Activated T-helper 1 cell treated with anti-CD3 and anti-CD28 coated beads, Interleukin-12 subunit alpha, Interleukin-12 subunit beta, Interleukin-2, Interleukin-4 antibody, amounts not matched to agents 30 ng/mL and 10 ng/mL and 1 ng/mL, durations not matched to agents 14 hours and 24 hours and 36 hours (primary cell): Measurements from ENCODE around the gene LTV1. TPM values are rescaled to one million over a fixed set of nuclear protein-coding genes. Genes with fewer than 3 reads are reported as not detected.
"Not testable (repeated sequence)": the region's sequence is repeated elsewhere in the genome, so short reads cannot be mapped to it uniquely, and the experiment has no call there.

Experiments used
- DNase-seq: peaks from one replicate; pipeline ENCODE4 v3.0.0; 2021; ENCODE audit warnings: low spot score
- H3K27ac Mint-ChIP-seq: one replicate; pipeline ENCODE4 v1.8.0; 2021; ENCODE audit warnings: mild to moderate bottlenecking, mixed read lengths
- H3K27me3 Mint-ChIP-seq: one replicate; pipeline ENCODE4 v1.8.0; 2022; ENCODE audit warnings: mild to moderate bottlenecking, moderate library complexity, mixed read lengths; ENCODE audit not compliant: insufficient read depth
- H3K36me3 Mint-ChIP-seq: one replicate; pipeline ENCODE4 v1.8.0; 2021; ENCODE audit warnings: low read depth, mixed read lengths
- H3K4me1 Mint-ChIP-seq: one replicate; pipeline ENCODE4 v1.8.0; 2021; ENCODE audit warnings: low read depth, mixed read lengths
- H3K4me3 Mint-ChIP-seq: one replicate; pipeline ENCODE4 v1.8.0; 2021; ENCODE audit warnings: mild to moderate bottlenecking, moderate library complexity, mixed read lengths
- H3K9me3 Mint-ChIP-seq: one replicate; pipeline ENCODE4 v1.8.0; 2021; ENCODE audit warnings: mixed read lengths
- intact Hi-C: fragments of 100-400 bp; cut with micrococcal nuclease; formaldehyde crosslinking; loops from one replicate; pipeline ENCODE4 v1.15.1; 2024
- total RNA-seq: library from RNA; stranded (reverse); gene quantifications from 2 replicates; pipeline ENCODE4 v1.2.3, GENCODE V29; 2022

Gene LTV1
- total RNA-seq, 1 donor from 2014 or later, result 63.0 TPM

DNA sequence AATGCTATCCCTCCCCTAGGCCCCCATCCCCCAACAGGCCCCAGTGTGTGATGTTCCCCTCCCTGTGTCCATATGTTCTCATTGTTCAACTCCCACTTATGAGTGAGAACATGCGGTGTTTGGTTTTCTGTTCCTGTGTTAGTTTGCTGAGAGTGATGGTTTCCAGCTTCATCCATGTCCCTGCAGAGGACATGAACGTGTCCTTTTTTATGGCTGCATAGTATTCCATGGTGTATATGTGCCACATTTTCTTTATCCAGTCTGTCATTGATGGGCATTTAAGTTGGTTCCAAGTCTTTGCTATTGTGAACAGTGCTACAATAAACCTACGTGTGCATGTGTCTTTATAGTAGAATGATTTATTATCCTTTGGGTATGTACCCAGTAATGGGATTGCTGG is 8.6 kb downstream of the LTV1 start:
- Mint-ChIP-seq H3K9me3 (peaks cover 31% of the 10 kb centered on the region), H3K36me3 (peaks cover 96% of the 10 kb centered on the region), H3K4me1 (peaks cover 45% of the 10 kb centered on the region)
- H3K27ac Mint-ChIP-seq, H3K4me3 Mint-ChIP-seq, DNase-seq, H3K27me3 Mint-ChIP-seq, intact Hi-C loops: not testable (repeated sequence)

- DNase-seq, H3K27ac Mint-ChIP-seq, H3K27me3 Mint-ChIP-seq, H3K4me3 Mint-ChIP-seq, intact Hi-C loops: not testable (repeated sequence)
- H3K4me1 Mint-ChIP-seq, result peaks cover 42% of the 10 kb centered on the region
- H3K9me3 Mint-ChIP-seq, result peaks cover 31% of the 10 kb centered on the region
- H3K36me3 Mint-ChIP-seq, result peaks cover 95% of the 10 kb centered on the region
Measured at GRCh38 chr6:143855057-143855456, 11.9 kb downstream of the LTV1 start.

- not testable (repeated sequence) for H3K27me3 Mint-ChIP-seq, DNase-seq, H3K4me3 Mint-ChIP-seq
- peaks cover 29% of the 10 kb centered on the region for H3K9me3 Mint-ChIP-seq
- H3K36me3 Mint-ChIP-seq, result peaks cover 90% of the 10 kb centered on the region
- H3K4me1 Mint-ChIP-seq, result peaks cover 40% of the 10 kb centered on the region
- intact Hi-C loops, result loop anchor here (2.0 kb wide), 1 partner anchor 14 kb away; the partner anchor contains the start of gene LTV1
- peak overlapping the region; percentile 59 for H3K27ac Mint-ChIP-seq
Measured at GRCh38 chr6:143856762-143857161, 13.6 kb downstream of the LTV1 start.

- Mint-ChIP-seq H3K27me3 (no peaks in the 10 kb centered on the region), H3K9me3 (peaks cover 20% of the 10 kb centered on the region), H3K27ac (peak overlapping the region; percentile 59), H3K4me1 (peaks cover 33% of the 10 kb centered on the region), H3K4me3 (peak overlapping the region; percentile 16), H3K36me3 (peaks cover 83% of the 10 kb centered on the region)
- intact Hi-C loops, result loop anchor here (2.0 kb wide), 1 partner anchor 15 kb away; the partner anchor contains the start of gene LTV1
- no peak for DNase-seq
Measured at GRCh38 chr6:143857651-143858050, 14.5 kb downstream of the LTV1 start.

- Mint-ChIP-seq H3K4me3 (no peak overlapping the region), H3K4me1 (peaks cover 16% of the 10 kb centered on the region), H3K36me3 (peaks cover 74% of the 10 kb centered on the region), H3K27me3 (no peaks in the 10 kb centered on the region), H3K27ac (no peak overlapping the region), H3K9me3 (peaks cover 5% of the 10 kb centered on the region)
- intact Hi-C loops, result no loop called here
- DNase-seq, result no peak
Measured at GRCh38 chr6:143859891-143860660, 16.9 kb downstream of the LTV1 start.

GRCh38 chr6:143863771-143864170 is 20.6 kb downstream of the LTV1 start:
- Mint-ChIP-seq H3K27me3 (no peaks in the 10 kb centered on the region), H3K4me3 (no peak overlapping the region), H3K36me3 (peaks cover 53% of the 10 kb centered on the region), H3K9me3 (no peaks in the 10 kb centered on the region), H3K27ac (no peak overlapping the region), H3K4me1 (no peaks in the 10 kb centered on the region)
- no peak for DNase-seq
- intact Hi-C loops, result no loop called here

DNA sequence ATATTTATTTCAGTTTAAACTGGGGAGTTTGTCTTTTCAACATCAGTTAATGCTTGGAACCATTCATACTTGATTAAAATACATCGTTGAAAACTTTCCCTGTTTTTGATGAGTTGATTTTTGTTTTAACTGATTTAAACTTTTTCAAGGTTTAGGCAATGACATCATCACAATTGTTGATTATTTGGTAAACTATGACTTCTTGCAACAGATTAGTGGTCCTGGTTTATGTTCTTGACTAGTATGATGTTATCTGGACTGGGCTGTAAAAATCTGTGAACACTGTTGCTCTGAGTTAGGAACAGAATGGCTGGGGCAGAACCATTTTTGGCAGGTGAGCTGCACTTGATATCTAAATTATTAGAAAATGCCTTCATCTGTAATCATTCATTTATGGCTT is 21.1 kb downstream of the LTV1 start, which contains the start of gene ZC2HC1B:
ZC2HC1B (plus strand) TSS at position 241 of the 400 bp plus-strand sequence; CDS start at position 307, 66 bp downstream.
- Mint-ChIP-seq H3K27ac (no peak within 1 kb of the TSS), H3K4me3 (no peak within 1 kb of the TSS), H3K9me3 (no peaks in the 10 kb centered on the region), H3K27me3 (no peaks in the 10 kb centered on the region), H3K36me3 (peaks cover 48% of the 10 kb centered on the region), H3K4me1 (no peaks in the 10 kb centered on the region)
- intact Hi-C loops, result no loop called here
- DNase-seq, result no peak

GRCh38 chr6:143867236-143867635 is 24.1 kb downstream of the LTV1 start:
- no peak overlapping the region for H3K4me3 Mint-ChIP-seq
- DNase-seq, result no peak
- no peak overlapping the region for H3K27ac Mint-ChIP-seq
- H3K9me3 Mint-ChIP-seq, result peaks cover 5% of the 10 kb centered on the region
- H3K4me1 Mint-ChIP-seq, result peaks cover 6% of the 10 kb centered on the region
- intact Hi-C loops, result no loop called here
- peaks cover 29% of the 10 kb centered on the region for H3K36me3 Mint-ChIP-seq
- no peaks in the 10 kb centered on the region for H3K27me3 Mint-ChIP-seq

GRCh38 chr6:143868808-143869207 is 25.7 kb downstream of the LTV1 start:
- Mint-ChIP-seq H3K36me3 (peaks cover 19% of the 10 kb centered on the region), H3K4me1 (peaks cover 11% of the 10 kb centered on the region)
- H3K9me3 Mint-ChIP-seq, H3K27ac Mint-ChIP-seq, DNase-seq, H3K27me3 Mint-ChIP-seq, H3K4me3 Mint-ChIP-seq, intact Hi-C loops: not testable (repeated sequence)

- H3K4me3 Mint-ChIP-seq, H3K27me3 Mint-ChIP-seq, H3K27ac Mint-ChIP-seq, DNase-seq, H3K36me3 Mint-ChIP-seq: not testable (repeated sequence)
- intact Hi-C loops, result loop anchor here (10.0 kb wide), 1 partner anchor 134 kb away; the partner anchor contains the start of gene PLAGL1
- Mint-ChIP-seq H3K9me3 (peaks cover 10% of the 10 kb centered on the region), H3K4me1 (peaks cover 11% of the 10 kb centered on the region)
Measured at GRCh38 chr6:143871202-143871730, 28.1 kb downstream of the LTV1 start.

DNA sequence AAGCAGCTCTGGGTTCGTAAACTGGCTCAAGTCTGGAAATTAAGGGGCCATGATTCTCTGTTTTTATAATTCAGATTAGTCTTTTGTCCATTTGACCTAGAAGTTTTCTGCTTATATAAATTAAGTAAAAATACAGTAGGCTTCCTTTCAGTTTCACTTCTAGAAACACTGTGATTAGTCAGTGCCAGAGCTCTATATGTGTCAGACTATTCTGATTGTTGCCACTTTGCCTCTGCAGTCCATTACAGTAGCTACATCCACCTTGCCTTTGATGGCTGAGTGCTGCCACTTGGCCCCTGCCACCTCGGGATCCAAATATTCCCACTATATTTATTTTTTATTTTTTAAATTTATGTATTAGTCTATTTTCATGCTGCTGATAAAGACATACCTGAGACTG is 29.1 kb downstream of the LTV1 start:
- Mint-ChIP-seq H3K27ac (no peak overlapping the region), H3K9me3 (peaks cover 10% of the 10 kb centered on the region), H3K36me3 (peaks cover 3% of the 10 kb centered on the region), H3K4me3 (no peak overlapping the region), H3K27me3 (no peaks in the 10 kb centered on the region), H3K4me1 (peaks cover 11% of the 10 kb centered on the region)
- DNase-seq, result no peak
- intact Hi-C loops, result loop anchor here (1.0 to 10.0 kb wide), 2 partner anchors 29 to 133 kb away; partner anchors contain the start of genes LTV1 and PLAGL1

DNA sequence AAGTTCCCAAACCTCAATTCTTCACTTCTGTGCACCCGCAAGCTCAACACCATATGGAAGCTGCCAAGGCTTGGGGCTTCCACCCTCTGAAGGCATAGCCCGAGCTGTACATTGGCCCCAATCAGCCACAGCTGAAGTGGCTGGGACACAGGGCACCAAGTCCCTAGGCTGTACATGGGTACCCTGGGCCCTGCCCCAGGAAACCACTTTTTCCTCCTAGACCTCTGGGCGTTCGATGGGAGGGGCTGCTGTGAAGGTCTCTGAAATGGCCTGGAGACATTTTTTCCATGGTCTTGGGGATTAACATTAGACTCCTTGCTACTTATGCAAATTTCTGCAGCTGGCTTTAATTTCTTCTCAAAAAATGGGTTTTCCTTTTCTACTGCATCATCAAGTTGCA is 30.5 kb downstream of the LTV1 start:
- H3K36me3 Mint-ChIP-seq, result not testable (repeated sequence)

GRCh38 chr6:143874503-143874902 is 31.4 kb downstream of the LTV1 start:
- peaks cover 11% of the 10 kb centered on the region for H3K4me1 Mint-ChIP-seq
- H3K27me3 Mint-ChIP-seq, H3K36me3 Mint-ChIP-seq, H3K4me3 Mint-ChIP-seq, H3K27ac Mint-ChIP-seq, DNase-seq: not testable (repeated sequence)
- H3K9me3 Mint-ChIP-seq, result peaks cover 10% of the 10 kb centered on the region
- intact Hi-C loops, result loop anchor here (10.0 kb wide), 1 partner anchor 130 kb away; the partner anchor contains the start of gene PLAGL1

More for the DNA sequence above, 30.5 kb downstream of the LTV1 start:
- Mint-ChIP-seq H3K9me3 (peaks cover 10% of the 10 kb centered on the region), H3K4me1 (peaks cover 11% of the 10 kb centered on the region)
- intact Hi-C loops, result loop anchor here (10.0 kb wide), 1 partner anchor 131 kb away; the partner anchor contains the start of gene PLAGL1
- not testable (repeated sequence) for DNase-seq, H3K27me3 Mint-ChIP-seq, H3K4me3 Mint-ChIP-seq, H3K27ac Mint-ChIP-seq
